Measurements from ENCODE around the gene CUEDC2.

GRCh38 chr10:102470579-102471546 is 38.5 kb upstream of the CUEDC2 start:
- TF ChIP-seq POU2F2 (IDR thresholded peaks at IDR 0.05; ENCODE audit: low read depth, low read length), result no peak
- no peak for TF ChIP-seq POLR2A (IDR thresholded peaks at IDR 0.05; ENCODE audit: low read depth, low read length)
- no peak for TF ChIP-seq POLR2AphosphoS5 (IDR thresholded peaks at IDR 0.05; ENCODE audit: low read depth, low read length)
- TF ChIP-seq TAF1 (IDR thresholded peaks at IDR 0.05; ENCODE audit: low read depth, low read length), result no peak
- TF ChIP-seq SPI1 (IDR thresholded peaks at IDR 0.05; ENCODE audit: low read depth, low read length), result no peak
- no peak for TF ChIP-seq PAX5 (IDR thresholded peaks at IDR 0.05; ENCODE audit: insufficient read depth, low read length, severe bottlenecking)
